Vagina (tissue), 2 donors: ENCODE results near the gene PGAP1.

Source experiments
- POLR2A ChIP-seq, 2 donors: fragments of 450-650 bp; IDR thresholded peaks; one replicate each; pipeline ENCODE4 v1.6.1; 2017; ENCODE audit warnings: antibody characterized with exemption in 2 of 2, mild to moderate bottlenecking in 2 of 2, moderate library complexity in 2 of 2
- TF ChIP-seq, protein P1 (sequence below), 3 experiments: fragments of 450-650 bp in 2 of 3; fragments of 200-600 bp in 1 of 3; sonication (generic) in 1 of 3; IDR thresholded peaks; one replicate each; pipeline ENCODE4 v1.5.1; 2017 to 2019; ENCODE audit warnings: antibody characterized with exemption in 3 of 3, mild to moderate bottlenecking in 2 of 3, moderate library complexity in 2 of 3

- TF ChIP-seq, protein P1, sequence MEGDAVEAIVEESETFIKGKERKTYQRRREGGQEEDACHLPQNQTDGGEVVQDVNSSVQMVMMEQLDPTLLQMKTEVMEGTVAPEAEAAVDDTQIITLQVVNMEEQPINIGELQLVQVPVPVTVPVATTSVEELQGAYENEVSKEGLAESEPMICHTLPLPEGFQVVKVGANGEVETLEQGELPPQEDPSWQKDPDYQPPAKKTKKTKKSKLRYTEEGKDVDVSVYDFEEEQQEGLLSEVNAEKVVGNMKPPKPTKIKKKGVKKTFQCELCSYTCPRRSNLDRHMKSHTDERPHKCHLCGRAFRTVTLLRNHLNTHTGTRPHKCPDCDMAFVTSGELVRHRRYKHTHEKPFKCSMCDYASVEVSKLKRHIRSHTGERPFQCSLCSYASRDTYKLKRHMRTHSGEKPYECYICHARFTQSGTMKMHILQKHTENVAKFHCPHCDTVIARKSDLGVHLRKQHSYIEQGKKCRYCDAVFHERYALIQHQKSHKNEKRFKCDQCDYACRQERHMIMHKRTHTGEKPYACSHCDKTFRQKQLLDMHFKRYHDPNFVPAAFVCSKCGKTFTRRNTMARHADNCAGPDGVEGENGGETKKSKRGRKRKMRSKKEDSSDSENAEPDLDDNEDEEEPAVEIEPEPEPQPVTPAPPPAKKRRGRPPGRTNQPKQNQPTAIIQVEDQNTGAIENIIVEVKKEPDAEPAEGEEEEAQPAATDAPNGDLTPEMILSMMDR (IDR thresholded peaks at IDR 0.05) = no peak
- no peak for TF ChIP-seq POLR2A (IDR thresholded peaks at IDR 0.05)
Measured at GRCh38 chr2:196963961-196964360, 37.5 kb upstream of the PGAP1 start.
